Left lobe of liver (tissue), 1 donor: Measurements from ENCODE around the gene ATP6V1G2. TPM values are rescaled to one million over a fixed set of nuclear protein-coding genes. Genes with fewer than 3 reads are reported as not detected.

Experiments used
- total RNA-seq: library from RNA; stranded (reverse); gene quantifications from one replicate; pipeline ENCODE4 v1.2.1, GENCODE V29; 2021
- donor health status: DM: no; HTN: yes; CAD: no.

The ATP6V1G2 gene
- total RNA-seq, 1 donor from 2014 or later: not detected

Other genes with a start within 250 kb of the ATP6V1G2 start
- 291 TPM for gene HLA-B, start 189.4 kb downstream of the ATP6V1G2 start, total RNA-seq
- 6.3 TPM for gene MICA, start 143.0 kb downstream of the ATP6V1G2 start, total RNA-seq
- gene MICB, start 48.5 kb downstream of the ATP6V1G2 start, total RNA-seq: 0.78 TPM
- not detected for gene MCCD1, start 17.6 kb downstream of the ATP6V1G2 start, total RNA-seq
- 126 TPM for gene DDX39B, start 4.6 kb downstream of the ATP6V1G2 start, total RNA-seq
- gene NFKBIL1, start 1.0 kb upstream of the ATP6V1G2 start, total RNA-seq: 9.4 TPM
- gene LTA, start 25.7 kb upstream of the ATP6V1G2 start, total RNA-seq: 0.93 TPM
- gene TNF, start 29.0 kb upstream of the ATP6V1G2 start, total RNA-seq: 0.68 TPM
- 1.7 TPM for gene LTB, start 35.8 kb upstream of the ATP6V1G2 start, total RNA-seq
- gene LST1, start 39.7 kb upstream of the ATP6V1G2 start, total RNA-seq: 10.2 TPM
- gene NCR3, start 46.4 kb upstream of the ATP6V1G2 start, total RNA-seq: not detected
- 7.2 TPM for gene AIF1, start 68.6 kb upstream of the ATP6V1G2 start, total RNA-seq
- 47.3 TPM for gene PRRC2A, start 74.1 kb upstream of the ATP6V1G2 start, total RNA-seq
- 141 TPM for gene BAG6, start 106.1 kb upstream of the ATP6V1G2 start, total RNA-seq
- 97.1 TPM for gene APOM, start 109.3 kb upstream of the ATP6V1G2 start, total RNA-seq
- 7.9 TPM for gene C6orf47, start 114.2 kb upstream of the ATP6V1G2 start, total RNA-seq
- gene GPANK1, start 118.4 kb upstream of the ATP6V1G2 start, total RNA-seq: 7.7 TPM
- gene CSNK2B, start 119.5 kb upstream of the ATP6V1G2 start, total RNA-seq: 45.8 TPM
- gene LY6G5B, start 123.4 kb upstream of the ATP6V1G2 start, total RNA-seq: 4.0 TPM
- gene LY6G5C, start 134.5 kb upstream of the ATP6V1G2 start, total RNA-seq: 0.88 TPM
- gene ABHD16A, start 156.7 kb upstream of the ATP6V1G2 start, total RNA-seq: 35.1 TPM
- gene LY6G6F, start 160.3 kb upstream of the ATP6V1G2 start, total RNA-seq: not detected
- not detected for gene LY6G6D, start 168.7 kb upstream of the ATP6V1G2 start, total RNA-seq
- not detected for gene LY6G6C, start 175.1 kb upstream of the ATP6V1G2 start, total RNA-seq
- gene MPIG6B, start 176.8 kb upstream of the ATP6V1G2 start, total RNA-seq: 0.33 TPM
- gene DDAH2, start 182.7 kb upstream of the ATP6V1G2 start, total RNA-seq: 22.2 TPM
- 37.7 TPM for gene CLIC1, start 189.9 kb upstream of the ATP6V1G2 start, total RNA-seq
- 5.2 TPM for gene MSH5, start 193.4 kb upstream of the ATP6V1G2 start, total RNA-seq
- 0.73 TPM for gene SAPCD1, start 216.0 kb upstream of the ATP6V1G2 start, total RNA-seq
- gene VWA7, start 230.7 kb upstream of the ATP6V1G2 start, total RNA-seq: 2.3 TPM
- 52.6 TPM for gene VARS1, start 249.1 kb upstream of the ATP6V1G2 start, total RNA-seq